ENCODE measurements around the gene PRDM5.

The PRDM5 gene

DNA sequence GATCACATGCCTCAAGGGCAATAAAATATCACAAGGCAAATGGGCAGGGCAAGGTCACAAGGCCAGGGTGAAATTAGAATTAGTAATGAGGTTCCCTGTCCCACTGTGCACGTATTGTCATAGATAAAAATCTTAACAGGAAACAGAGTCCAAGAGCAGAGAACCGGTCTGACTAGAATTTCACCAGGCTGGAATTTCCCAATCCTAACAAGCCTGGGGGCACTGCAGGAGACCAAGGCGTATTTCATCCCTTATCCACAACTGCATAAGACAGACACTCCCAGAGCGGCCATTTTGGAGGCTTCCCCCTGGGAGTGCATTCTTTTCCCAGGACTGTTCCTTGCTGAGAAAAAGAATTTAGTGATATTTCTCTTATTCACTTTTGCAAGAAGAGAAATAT is 25.9 kb upstream of the PRDM5 start:
- no peak for TF ChIP-seq EGR1 (IDR thresholded peaks at IDR 0.05)
- TF ChIP-seq, protein P1, sequence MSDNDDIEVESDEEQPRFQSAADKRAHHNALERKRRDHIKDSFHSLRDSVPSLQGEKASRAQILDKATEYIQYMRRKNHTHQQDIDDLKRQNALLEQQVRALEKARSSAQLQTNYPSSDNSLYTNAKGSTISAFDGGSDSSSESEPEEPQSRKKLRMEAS (IDR thresholded peaks at IDR 0.05) = no peak
- TF ChIP-seq RAD21 (IDR thresholded peaks at IDR 0.05; ENCODE audit: low read depth) = no peak
- TF ChIP-seq YY1 (IDR thresholded peaks at IDR 0.05; ENCODE audit: low read depth) = no peak
- no peak for TF ChIP-seq TEAD4 (IDR thresholded peaks at IDR 0.05)
- TF ChIP-seq TAF1 (IDR thresholded peaks at IDR 0.05; ENCODE audit: low read depth) = no peak
- TF ChIP-seq CEBPB (IDR thresholded peaks at IDR 0.05) = peak; percentile 80
- no peak for TF ChIP-seq ZBTB7A (IDR thresholded peaks at IDR 0.05; ENCODE audit: low read depth)
- TF ChIP-seq, protein P2, sequence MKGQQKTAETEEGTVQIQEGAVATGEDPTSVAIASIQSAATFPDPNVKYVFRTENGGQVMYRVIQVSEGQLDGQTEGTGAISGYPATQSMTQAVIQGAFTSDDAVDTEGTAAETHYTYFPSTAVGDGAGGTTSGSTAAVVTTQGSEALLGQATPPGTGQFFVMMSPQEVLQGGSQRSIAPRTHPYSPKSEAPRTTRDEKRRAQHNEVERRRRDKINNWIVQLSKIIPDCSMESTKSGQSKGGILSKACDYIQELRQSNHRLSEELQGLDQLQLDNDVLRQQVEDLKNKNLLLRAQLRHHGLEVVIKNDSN (IDR thresholded peaks at IDR 0.05) = 0 out of 2 replicates have a peak, but pooled peaks have one; percentile 17
- TF ChIP-seq, protein P3, sequence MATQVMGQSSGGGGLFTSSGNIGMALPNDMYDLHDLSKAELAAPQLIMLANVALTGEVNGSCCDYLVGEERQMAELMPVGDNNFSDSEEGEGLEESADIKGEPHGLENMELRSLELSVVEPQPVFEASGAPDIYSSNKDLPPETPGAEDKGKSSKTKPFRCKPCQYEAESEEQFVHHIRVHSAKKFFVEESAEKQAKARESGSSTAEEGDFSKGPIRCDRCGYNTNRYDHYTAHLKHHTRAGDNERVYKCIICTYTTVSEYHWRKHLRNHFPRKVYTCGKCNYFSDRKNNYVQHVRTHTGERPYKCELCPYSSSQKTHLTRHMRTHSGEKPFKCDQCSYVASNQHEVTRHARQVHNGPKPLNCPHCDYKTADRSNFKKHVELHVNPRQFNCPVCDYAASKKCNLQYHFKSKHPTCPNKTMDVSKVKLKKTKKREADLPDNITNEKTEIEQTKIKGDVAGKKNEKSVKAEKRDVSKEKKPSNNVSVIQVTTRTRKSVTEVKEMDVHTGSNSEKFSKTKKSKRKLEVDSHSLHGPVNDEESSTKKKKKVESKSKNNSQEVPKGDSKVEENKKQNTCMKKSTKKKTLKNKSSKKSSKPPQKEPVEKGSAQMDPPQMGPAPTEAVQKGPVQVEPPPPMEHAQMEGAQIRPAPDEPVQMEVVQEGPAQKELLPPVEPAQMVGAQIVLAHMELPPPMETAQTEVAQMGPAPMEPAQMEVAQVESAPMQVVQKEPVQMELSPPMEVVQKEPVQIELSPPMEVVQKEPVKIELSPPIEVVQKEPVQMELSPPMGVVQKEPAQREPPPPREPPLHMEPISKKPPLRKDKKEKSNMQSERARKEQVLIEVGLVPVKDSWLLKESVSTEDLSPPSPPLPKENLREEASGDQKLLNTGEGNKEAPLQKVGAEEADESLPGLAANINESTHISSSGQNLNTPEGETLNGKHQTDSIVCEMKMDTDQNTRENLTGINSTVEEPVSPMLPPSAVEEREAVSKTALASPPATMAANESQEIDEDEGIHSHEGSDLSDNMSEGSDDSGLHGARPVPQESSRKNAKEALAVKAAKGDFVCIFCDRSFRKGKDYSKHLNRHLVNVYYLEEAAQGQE (IDR thresholded peaks at IDR 0.05; ENCODE audit: low read depth) = no peak
- TF ChIP-seq TCF12 (IDR thresholded peaks at IDR 0.05; ENCODE audit: low read depth) = no peak
- TF ChIP-seq EP300 (IDR thresholded peaks at IDR 0.05; ENCODE audit: borderline replicate concordance) = no peak
- TF ChIP-seq FOXM1 (IDR thresholded peaks at IDR 0.05; ENCODE audit: borderline replicate concordance, low read depth) = no peak
- TF ChIP-seq NFIC (IDR thresholded peaks at IDR 0.05) = no peak

DNA sequence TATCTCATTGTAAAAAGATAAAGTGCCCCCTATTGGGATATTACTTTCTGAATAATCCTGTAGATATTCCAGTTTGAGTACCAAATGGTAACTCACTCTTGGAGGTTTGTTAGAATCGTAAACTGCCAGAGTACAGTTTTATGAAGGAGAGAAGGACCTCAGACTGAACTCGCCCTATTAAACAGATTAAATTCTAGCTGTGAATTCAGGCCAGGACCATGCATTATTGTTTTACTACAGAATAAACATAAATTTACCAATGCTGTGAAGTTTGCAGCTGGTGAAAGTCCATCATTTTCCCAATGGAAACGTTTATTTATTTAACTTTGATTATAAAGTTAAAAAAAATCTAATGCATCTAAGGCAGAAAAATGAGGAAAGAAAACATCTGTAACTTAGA is 20.2 kb upstream of the PRDM5 start:
- TF ChIP-seq FOXM1 (IDR thresholded peaks at IDR 0.05; ENCODE audit: borderline replicate concordance, low read depth) = no peak

DNA sequence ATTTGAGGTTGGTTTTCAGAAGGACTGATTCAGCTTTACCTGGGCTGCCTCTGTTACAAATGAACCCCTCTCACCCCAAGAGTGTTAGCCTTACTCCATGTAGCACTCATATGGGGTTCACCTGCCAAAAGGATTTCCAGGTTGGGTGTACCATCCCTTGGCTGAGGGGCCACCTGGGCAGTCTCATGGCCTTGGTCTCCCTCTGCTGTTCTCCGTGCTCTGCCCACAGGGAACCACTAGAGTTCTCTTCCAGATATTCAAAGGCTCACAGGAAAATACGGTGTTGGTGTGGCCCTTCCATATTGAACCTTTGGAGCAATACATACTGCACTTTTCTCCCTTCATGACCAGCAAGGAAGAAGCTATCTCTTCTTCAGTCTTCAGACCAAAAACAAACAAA is 18.0 kb upstream of the PRDM5 start:
- TF ChIP-seq EGR1 (IDR thresholded peaks at IDR 0.05) (no peak), CEBPB (IDR thresholded peaks at IDR 0.05) (no peak), FOXM1 (IDR thresholded peaks at IDR 0.05; ENCODE audit: borderline replicate concordance, low read depth) (no peak), YY1 (IDR thresholded peaks at IDR 0.05; ENCODE audit: low read depth) (no peak), TCF12 (IDR thresholded peaks at IDR 0.05; ENCODE audit: low read depth) (no peak), RAD21 (IDR thresholded peaks at IDR 0.05; ENCODE audit: low read depth) (no peak), TEAD4 (IDR thresholded peaks at IDR 0.05) (no peak), TAF1 (IDR thresholded peaks at IDR 0.05; ENCODE audit: low read depth) (no peak), EP300 (IDR thresholded peaks at IDR 0.05; ENCODE audit: borderline replicate concordance) (no peak), NFIC (IDR thresholded peaks at IDR 0.05) (no peak), ZBTB7A (IDR thresholded peaks at IDR 0.05; ENCODE audit: low read depth) (no peak)
- TF ChIP-seq, protein P1 (IDR thresholded peaks at IDR 0.05) = no peak
- TF ChIP-seq, protein P3 (IDR thresholded peaks at IDR 0.05; ENCODE audit: low read depth) = no peak
- TF ChIP-seq, protein P2 (IDR thresholded peaks at IDR 0.05) = no peak

DNA sequence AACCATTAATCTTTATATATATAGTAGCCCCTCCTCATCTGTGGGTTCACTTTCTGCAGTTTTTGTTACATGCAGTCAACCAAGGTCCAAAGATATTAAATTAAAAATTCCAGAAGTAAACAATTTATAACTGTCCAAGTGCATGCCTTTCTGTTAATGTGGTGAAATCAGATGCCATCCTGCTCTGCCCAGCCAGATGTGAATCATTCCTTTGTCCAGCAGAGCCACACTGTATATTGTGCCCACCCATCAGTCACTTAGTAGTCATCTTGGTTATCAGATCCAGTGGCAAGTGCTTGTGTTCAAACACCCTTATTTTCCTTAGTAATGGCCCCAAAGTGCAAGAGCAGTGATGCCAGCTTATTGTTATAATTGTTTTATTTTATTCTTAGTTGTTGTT is 17.2 kb upstream of the PRDM5 start:
- TF ChIP-seq TEAD4 (IDR thresholded peaks at IDR 0.05) = no peak
- TF ChIP-seq EGR1 (IDR thresholded peaks at IDR 0.05) = no peak
- TF ChIP-seq CREB1 (IDR thresholded peaks at IDR 0.05; ENCODE audit: low read depth) = no peak

DNA sequence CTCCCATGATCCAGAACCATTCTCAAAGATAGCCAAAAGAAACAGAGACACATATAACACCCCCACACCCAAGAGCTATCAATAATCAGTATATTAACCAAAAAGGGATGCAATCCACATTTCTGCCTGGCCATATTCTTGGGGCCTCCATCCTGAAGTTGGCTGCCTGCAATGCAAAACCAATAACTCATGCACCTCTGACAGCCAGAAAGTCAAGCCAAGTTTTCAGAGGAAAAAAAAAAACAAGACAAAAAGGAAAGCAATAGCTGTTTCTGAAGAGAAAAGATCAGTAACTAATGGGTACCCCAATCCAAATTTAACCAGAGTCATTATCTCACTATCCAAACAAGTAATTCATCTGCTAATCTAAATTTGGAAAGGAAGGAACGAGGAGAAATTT is 7.3 kb upstream of the PRDM5 start:
- TF ChIP-seq TCF12 (IDR thresholded peaks at IDR 0.05; ENCODE audit: low read depth) = no peak
- no peak for TF ChIP-seq FOXM1 (IDR thresholded peaks at IDR 0.05; ENCODE audit: borderline replicate concordance, low read depth)
- TF ChIP-seq, protein P3 (IDR thresholded peaks at IDR 0.05; ENCODE audit: low read depth) = no peak
- no peak for TF ChIP-seq TEAD4 (IDR thresholded peaks at IDR 0.05)
- TF ChIP-seq EP300 (IDR thresholded peaks at IDR 0.05; ENCODE audit: borderline replicate concordance) = no peak
- TF ChIP-seq, protein P1 (IDR thresholded peaks at IDR 0.05) = no peak
- TF ChIP-seq YY1 (IDR thresholded peaks at IDR 0.05; ENCODE audit: low read depth) = no peak
- TF ChIP-seq RAD21 (IDR thresholded peaks at IDR 0.05; ENCODE audit: low read depth) = no peak
- TF ChIP-seq ZBTB7A (IDR thresholded peaks at IDR 0.05; ENCODE audit: low read depth) = no peak
- TF ChIP-seq, protein P2 (IDR thresholded peaks at IDR 0.05) = no peak
- TF ChIP-seq CREB1 (IDR thresholded peaks at IDR 0.05; ENCODE audit: low read depth) = no peak
- no peak for TF ChIP-seq CEBPB (IDR thresholded peaks at IDR 0.05)
- TF ChIP-seq EGR1 (IDR thresholded peaks at IDR 0.05) = no peak
- no peak for TF ChIP-seq TAF1 (IDR thresholded peaks at IDR 0.05; ENCODE audit: low read depth)
- no peak for TF ChIP-seq NFIC (IDR thresholded peaks at IDR 0.05)
